RWPE1 (cell line): ENCODE data around the gene LYSMD2.

Experiments used
- CTCF ChIA-PET: fragments of 350-600 bp; sonication (Branson Sonifier 250); formaldehyde crosslinking; extraction: SDS; loops from one replicate; lab custom pipeline; 2021; lab: Yijun Ruan, JAX
- POLR2A ChIA-PET: fragments of 400-600 bp; formaldehyde crosslinking; extraction: SDS; loops from one replicate; lab custom pipeline; 2020; ENCODE audit warnings: antibody characterized with exemption; ENCODE audit not compliant: low non-redundant PET; lab: Yijun Ruan, JAX
- DNase-seq: peaks from one replicate; pipeline ENCODE4 v3.0.0; 2012; ENCODE audit warnings: low spot score
- H3K27ac ChIP-seq: fragments of 450-650 bp; 2 replicates; pipeline ENCODE4 v1.5.1; 2017
- CTCF ChIP-seq: fragments of 450-650 bp; conservative IDR thresholded peaks from 2 replicates; pipeline ENCODE4 v1.5.1; 2017; ENCODE audit warnings: low read depth, mild to moderate bottlenecking

Gene LYSMD2

GRCh38 chr15:51714911-51715310 lies 22.5 kb downstream of the LYSMD2 start:
- TF ChIP-seq CTCF, result no peak
- no peak for DNase-seq
- ChIA-PET CTCF (no interaction called here), POLR2A (no interaction called here)
- H3K27ac ChIP-seq, result no peak overlapping the region

GRCh38 chr15:51714162-51714561 lies 23.3 kb downstream of the LYSMD2 start:
- CTCF ChIA-PET, result no interaction called here
- POLR2A ChIA-PET, result no interaction called here
- no peak for DNase-seq

GRCh38 chr15:51709031-51709430 lies 28.4 kb downstream of the LYSMD2 start:
- CTCF ChIA-PET, result no interaction called here
- no peak overlapping the region for H3K27ac ChIP-seq
- DNase-seq, result no peak
- POLR2A ChIA-PET, result interaction anchor here (0.7 kb wide), 1 partner anchor 10 kb away, joined by 3 read pairs; no protein-coding TSS in a partner anchor
- no peak for TF ChIP-seq CTCF

More at GRCh38 chr15:51714162-51714561, 23.3 kb downstream of the LYSMD2 start:
- TF ChIP-seq CTCF, result no peak
- H3K27ac ChIP-seq, result no peak overlapping the region

GRCh38 chr15:51708013-51708412 lies 29.4 kb downstream of the LYSMD2 start:
- no peak for TF ChIP-seq CTCF
- ChIA-PET CTCF (interaction anchor here (0.6 kb wide), 1 partner anchor 70 kb away, joined by 4 read pairs; no protein-coding TSS in a partner anchor), POLR2A (no interaction called here)
- no peak overlapping the region for H3K27ac ChIP-seq
- no peak for DNase-seq

- H3K27ac ChIP-seq, result no peak overlapping the region
- no peak for TF ChIP-seq CTCF
- POLR2A ChIA-PET, result no interaction called here
- CTCF ChIA-PET, result no interaction called here
- DNase-seq, result no peak
These were observed 30.4 kb downstream of the LYSMD2 start for GRCh38 chr15:51706926-51707608.

- no peak for TF ChIP-seq CTCF
- ChIA-PET CTCF (no interaction called here), POLR2A (no interaction called here)
- no peak for DNase-seq
- H3K27ac ChIP-seq, result no peak overlapping the region
These were observed 31.2 kb downstream of the LYSMD2 start for GRCh38 chr15:51706291-51706690.
